GM19455 (cell line): Measurements from ENCODE around the gene NEK1.

Experiments
- ATAC-seq: cut with Tn5 transposase; IDR thresholded peaks from one replicate; pipeline ENCODE4 v1.9.1; 2021; ENCODE audit not compliant: unreplicated experiment

The NEK1 gene

GRCh38 chr4:169611991-169612870 lies at the start of gene NEK1:
NEK1 (minus strand) TSS chr4:169612583; CDS start chr4:169602630, 9,953 bp downstream.
- ATAC-seq, result peak; percentile 93

- ATAC-seq, result no peak
Observed at GRCh38 chr4:169661761-169662160, 49.4 kb upstream of the NEK1 start.

DNA sequence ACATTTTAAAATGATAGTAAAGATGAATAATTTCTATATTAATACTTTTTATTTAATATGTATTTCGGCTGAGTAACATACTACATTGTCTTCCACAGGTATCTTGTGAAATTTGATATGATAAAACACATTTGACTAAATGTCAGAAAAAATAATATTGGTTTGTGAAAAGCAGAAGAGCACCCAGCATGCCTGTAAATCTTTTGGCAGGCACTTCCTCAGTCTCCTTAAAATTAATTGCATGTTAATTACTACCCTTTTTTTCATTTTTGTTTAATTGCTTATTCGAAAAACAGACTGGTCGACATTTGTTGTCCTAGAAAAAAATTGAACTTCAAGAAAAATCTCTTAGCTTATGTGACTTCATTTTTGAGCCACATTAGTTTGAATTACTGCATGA lies 48.5 kb upstream of the NEK1 start:
- ATAC-seq, result no peak

DNA sequence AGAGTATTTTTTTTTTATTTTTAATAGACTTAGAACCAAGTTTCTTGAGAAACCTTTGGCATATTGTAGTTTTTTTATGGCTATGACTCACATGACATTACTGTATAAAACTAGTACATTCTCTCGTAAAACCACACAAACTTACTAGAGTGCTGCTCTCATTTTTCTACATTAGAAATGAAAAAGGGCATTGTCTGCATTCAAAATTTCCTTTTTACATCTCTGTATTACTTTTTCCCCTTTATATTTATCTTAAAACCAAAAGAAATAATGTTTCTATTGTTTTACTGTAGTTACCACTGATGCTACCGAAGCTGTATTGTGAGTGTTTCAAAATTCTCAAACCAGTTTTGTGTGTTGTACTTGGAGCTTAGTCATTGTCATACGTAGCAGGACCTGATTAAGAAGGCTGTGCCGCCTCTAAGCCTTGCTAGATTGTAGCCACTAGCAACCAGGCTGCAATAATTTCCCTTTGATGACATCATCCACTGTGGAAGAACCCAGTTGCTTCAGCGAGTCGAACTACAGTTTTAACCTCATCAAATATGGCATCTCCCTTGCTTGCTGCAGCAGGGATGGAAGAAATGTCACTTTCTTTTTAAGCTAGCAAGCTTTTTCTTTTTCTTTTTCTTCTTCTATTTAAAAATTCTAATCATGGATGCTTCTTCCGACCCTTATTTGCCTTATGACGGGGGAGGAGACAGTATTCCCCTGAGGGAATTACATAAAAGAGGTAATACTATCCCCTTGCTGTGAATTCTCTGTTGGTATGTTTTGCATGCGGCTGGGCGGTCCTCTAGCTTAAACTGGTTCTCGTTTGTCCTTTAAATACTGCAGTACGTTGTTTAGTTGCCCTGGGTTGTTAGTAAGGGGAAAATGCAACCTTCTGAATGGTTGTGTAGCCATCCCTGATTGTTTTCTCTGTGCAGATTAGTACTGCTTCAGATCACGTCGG lies 47.6 kb upstream of the NEK1 start:
- peak; percentile 96 for ATAC-seq

DNA sequence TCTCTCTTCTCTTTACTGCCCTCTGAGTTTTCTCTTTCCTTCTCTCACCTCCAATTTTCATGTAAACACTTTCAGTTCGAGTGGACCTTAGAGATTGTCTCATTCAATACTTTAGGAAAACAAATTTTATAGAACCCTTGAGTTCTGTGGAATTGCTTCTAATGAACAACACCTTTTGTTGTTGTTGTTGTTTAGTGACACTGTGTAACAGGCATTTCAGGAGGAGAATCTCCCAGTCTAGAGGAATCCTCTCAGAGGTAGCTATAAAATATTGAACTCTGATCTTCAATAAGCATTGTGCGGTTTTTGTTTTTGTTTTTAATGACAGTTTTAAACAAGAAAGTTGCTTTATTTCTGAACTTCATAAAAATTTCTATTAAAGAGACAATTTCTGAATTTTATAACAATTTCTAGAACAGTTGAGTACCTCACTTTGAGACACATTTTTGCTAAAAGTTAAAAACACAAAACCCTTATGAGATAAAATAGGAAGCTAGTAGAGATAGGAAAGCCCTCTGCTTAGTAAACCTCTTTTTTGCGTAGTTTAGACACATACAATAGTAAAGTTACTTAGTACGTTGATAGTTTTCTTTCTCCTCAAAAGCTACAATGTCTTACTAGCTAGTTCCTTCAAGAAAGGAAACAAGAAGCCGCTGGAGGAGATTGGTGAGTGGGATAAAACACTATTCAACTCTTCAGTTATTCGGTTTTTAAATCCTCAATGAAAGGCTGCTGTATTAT lies 46.8 kb upstream of the NEK1 start:
- ATAC-seq, result no peak

GRCh38 chr4:169658196-169658595 lies 45.8 kb upstream of the NEK1 start:
- ATAC-seq, result no peak

- no peak for ATAC-seq
Observed at GRCh38 chr4:169657470-169658107, 45.2 kb upstream of the NEK1 start.

DNA sequence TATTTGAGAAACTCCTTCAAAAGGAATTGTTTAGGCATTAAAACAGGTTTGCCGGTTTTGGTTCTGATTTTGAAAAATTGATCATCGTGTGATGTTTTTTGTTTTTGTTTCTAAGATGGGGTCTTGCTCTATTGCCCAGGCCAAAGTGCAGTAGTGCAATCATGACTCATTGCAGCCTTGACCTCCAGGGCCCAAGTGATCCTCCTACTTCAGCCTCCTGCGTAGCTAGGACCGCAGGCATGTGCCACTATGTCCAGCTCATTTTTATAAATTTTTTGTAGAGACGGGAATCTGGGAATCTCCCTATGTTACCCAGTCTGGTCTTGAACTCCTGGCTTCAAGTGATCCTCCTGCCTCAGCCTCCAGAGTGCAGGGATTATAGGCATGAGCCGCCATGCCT lies 43.0 kb upstream of the NEK1 start:
- ATAC-seq, result no peak

GRCh38 chr4:169652535-169652934 lies 40.2 kb upstream of the NEK1 start:
- ATAC-seq, result no peak

GRCh38 chr4:169650227-169650936 lies 38.0 kb upstream of the NEK1 start:
- no peak for ATAC-seq

DNA sequence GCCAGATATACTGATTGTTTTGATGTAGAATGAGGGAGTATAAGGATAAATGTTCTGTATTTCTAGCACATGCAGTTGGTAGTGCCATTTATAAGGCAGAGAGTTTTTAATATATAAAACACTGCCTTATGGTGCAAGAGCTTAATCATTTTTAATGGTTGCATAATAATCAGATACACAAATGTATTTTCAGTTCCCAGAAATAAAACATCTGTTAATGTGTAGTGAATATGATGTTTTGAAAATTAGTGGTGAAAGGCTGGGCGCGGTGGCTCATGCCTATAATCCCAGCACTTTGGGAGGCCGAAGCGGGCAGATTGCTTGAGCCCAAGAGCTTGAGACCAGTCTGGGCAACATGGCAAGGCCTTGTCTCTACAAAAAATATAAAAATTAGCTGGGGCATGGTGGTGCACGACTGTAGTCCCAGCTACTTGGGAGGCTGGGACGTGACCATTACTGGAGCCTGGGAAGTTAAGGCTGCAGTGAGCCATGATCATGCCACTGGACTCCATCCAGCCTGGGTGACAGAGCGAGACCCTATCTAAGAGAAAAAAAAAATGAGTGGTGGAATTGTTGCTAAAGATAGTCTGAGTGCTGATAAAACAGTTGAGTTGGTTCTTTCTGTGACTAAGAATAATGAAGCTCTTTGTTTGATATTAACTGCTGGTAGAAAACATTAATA lies 37.3 kb upstream of the NEK1 start:
- ATAC-seq, result no peak

GRCh38 chr4:169645627-169646026 lies 33.2 kb upstream of the NEK1 start:
- ATAC-seq, result no peak

DNA sequence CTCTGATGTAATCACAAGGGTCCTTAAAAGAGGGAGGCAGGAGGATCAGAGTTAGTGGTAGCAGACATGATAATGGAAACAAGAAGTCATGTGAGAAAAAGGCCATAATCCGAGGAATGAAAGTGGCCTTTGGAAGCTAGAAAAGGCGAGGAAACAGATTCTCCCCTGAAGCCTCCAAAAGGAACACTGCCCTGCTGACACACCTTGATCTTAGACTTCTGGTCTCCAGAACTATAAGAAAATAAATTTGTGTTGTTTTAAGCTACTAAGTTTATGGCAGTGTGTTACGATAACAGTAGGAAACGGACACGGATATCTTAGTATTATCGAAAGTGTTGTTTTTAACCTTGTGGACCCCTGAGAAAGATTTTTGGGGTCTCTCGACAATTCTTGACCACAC lies 32.4 kb upstream of the NEK1 start:
- ATAC-seq, result no peak

- no peak for ATAC-seq
Observed at GRCh38 chr4:169640261-169640870, 28.0 kb upstream of the NEK1 start.

DNA sequence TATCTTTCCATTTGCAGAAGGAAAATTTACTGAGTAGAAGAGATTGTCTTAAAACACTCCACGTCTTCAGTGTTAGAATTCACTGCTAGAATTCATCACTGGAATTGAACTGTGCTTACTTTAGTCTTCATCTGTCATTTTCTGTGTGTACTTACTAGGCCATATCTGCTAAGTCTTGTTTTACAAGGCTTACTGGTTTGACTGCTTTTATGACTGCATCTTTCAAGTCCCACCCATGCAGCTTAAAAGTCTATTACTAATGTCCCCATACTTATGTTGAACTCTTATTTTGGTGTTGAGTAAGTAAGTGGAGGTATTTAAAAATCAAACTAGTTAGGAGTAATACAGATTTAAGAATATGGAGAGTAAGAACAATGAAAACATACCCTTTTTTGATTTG lies 22.6 kb upstream of the NEK1 start:
- ATAC-seq, result no peak

GRCh38 chr4:169632896-169633295 lies 20.5 kb upstream of the NEK1 start:
- ATAC-seq, result no peak

GRCh38 chr4:169630069-169630468 lies 17.7 kb upstream of the NEK1 start:
- ATAC-seq, result no peak

- ATAC-seq, result no peak
Observed at GRCh38 chr4:169628579-169628978, 16.2 kb upstream of the NEK1 start.

GRCh38 chr4:169627307-169627706 lies 14.9 kb upstream of the NEK1 start:
- no peak for ATAC-seq
